ENCODE data around the gene GOLGA8Q. TPM values are rescaled to one million over a fixed set of nuclear protein-coding genes. Genes with fewer than 3 reads are reported as not detected.
A peak's percentile ranks its signal among the peaks of the same experiment; 100 is the strongest.
"Not testable (repeated sequence)": the region's sequence is repeated elsewhere in the genome, so short reads cannot be mapped to it uniquely, and the experiment has no call there.

GOLGA8Q gene, protein sequence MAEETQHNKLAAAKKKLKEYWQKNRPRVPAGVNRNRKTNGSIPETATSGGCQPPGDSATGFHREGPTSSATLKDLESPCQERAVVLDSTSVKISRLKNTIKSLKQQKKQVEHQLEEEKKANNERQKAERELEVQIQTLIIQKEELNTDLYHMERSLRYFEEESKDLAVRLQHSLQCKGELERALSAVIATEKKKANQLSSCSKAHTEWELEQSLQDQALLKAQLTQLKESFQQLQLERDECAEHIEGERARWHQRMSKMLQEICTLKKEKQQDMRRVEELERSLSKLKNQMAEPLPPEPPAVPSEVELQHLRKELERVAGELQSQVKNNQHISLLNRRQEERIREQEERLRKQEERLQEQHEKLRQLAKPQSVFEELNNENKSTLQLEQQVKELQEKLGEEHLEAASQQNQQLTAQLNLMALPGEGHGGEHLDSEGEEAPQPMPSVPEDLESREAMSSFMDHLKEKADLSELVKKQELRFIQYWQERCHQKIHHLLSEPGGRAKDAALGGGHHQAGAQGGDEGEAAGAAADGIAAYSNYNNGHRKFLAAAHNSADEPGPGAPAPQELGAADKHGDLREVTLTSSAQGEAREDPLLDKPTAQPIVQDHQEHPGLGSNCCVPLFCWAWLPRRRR
- total RNA-seq = 1 to 10 TPM in 3 of 4 donors, under 1 TPM in 1; 0.72 to 3.3 (median 2.3) TPM

- ATAC-seq (ENCODE audit: low FRiP score); DNase-seq (ENCODE audit: low spot score): not testable (repeated sequence)
Observed at GRCh38 chr15:30551750-30552149, at the start of gene GOLGA8Q. TSS of gene GOLGA8Q (plus strand) at chr15:30552050. CDS start at chr15:30552078, 28 bp downstream.

- peak; percentile 72 for ATAC-seq (ENCODE audit: low FRiP score)
- not testable (repeated sequence) for DNase-seq (ENCODE audit: low spot score)
Observed at GRCh38 chr15:30502904-30503781, 48.7 kb upstream of the GOLGA8Q start.

GRCh38 chr15:30504162-30504843 is 47.5 kb upstream of the GOLGA8Q start:
- ATAC-seq (ENCODE audit: low FRiP score); DNase-seq (ENCODE audit: low spot score): not testable (repeated sequence)

GRCh38 chr15:30514545-30514944 is 37.3 kb upstream of the GOLGA8Q start:
- not testable (repeated sequence) for DNase-seq (ENCODE audit: low spot score); ATAC-seq (ENCODE audit: low FRiP score)

DNA sequence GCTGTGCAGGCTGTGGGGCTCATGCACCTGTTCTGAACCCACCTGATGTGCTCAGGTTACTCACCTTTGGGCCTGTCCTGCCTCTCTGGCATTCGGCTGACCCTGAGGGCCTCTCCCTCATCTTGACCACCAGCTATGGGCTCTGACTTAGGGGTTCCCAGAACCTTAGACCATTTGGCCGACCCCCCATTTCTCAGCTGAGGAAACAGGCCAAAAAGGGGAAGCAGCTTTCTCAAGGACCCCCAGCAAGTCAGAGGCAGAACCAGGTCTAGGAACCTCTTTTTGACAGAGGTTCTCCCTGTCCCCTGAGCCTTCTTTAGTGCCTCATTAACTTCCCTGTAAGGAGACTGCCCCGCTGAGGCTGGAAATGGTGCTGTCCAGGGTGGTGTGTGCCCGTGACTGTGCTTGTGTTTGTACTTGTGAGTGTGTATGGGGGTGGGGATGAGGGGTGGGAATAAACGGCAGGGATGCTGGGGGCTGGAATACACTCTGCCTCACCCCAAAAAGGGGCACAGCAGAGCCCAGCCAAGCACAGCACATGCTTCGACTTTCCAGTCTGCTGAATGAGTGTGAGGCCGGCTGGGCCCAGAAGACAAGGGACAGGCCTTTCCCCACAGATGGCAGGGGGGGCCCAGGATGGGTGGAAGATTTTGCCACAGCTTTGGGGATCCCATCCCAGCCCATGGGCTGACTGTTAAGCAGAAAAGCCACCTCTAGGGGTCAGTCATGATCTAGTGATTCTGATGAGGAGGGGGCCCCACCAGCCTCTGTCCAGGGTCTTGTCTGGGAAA is 28.2 kb upstream of the GOLGA8Q start:
- DNase-seq (ENCODE audit: low spot score); ATAC-seq (ENCODE audit: low FRiP score): not testable (repeated sequence)

DNA sequence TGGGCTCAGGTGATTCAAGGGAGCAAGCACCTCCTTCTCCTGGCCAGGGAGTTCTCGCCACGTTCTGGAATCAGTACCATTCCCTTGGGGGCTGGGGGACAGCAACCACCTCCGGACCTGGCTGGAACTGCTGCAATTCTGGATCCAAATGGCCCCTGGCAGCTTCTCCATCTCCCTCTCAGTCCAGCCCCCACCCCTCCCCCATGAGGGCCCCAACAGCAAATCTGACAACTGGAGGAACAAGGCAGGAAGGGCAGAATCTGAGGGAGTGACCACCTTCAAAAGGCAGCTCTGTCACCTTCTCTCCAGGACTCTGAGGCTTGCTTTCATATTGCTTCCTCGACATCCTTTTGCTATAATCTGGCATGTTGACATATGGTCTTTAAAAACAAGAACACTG is 25.9 kb upstream of the GOLGA8Q start:
- not testable (repeated sequence) for ATAC-seq (ENCODE audit: low FRiP score)

DNA sequence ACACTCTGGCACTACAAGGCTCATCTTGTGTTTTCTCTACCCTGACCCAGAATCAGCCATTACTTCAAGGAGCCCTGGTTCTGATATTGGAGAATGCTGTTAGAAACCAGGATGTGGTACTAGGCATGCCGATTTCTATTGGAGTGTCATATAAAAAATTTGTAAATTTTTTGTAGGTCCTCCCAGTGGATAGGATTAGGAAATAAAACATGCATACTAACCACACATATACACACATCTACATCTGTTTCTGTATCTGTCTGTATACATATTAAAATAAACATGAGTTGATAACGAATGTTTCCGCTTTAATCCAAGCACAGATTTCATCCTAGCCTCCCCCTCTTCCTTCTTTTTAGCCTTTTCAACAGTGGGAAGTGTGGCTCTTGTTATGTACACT is 22.8 kb upstream of the GOLGA8Q start:
- not testable (repeated sequence) for ATAC-seq (ENCODE audit: low FRiP score); DNase-seq (ENCODE audit: low spot score)

More for the DNA sequence above, 25.9 kb upstream of the GOLGA8Q start:
- not testable (repeated sequence) for DNase-seq (ENCODE audit: low spot score)

DNA sequence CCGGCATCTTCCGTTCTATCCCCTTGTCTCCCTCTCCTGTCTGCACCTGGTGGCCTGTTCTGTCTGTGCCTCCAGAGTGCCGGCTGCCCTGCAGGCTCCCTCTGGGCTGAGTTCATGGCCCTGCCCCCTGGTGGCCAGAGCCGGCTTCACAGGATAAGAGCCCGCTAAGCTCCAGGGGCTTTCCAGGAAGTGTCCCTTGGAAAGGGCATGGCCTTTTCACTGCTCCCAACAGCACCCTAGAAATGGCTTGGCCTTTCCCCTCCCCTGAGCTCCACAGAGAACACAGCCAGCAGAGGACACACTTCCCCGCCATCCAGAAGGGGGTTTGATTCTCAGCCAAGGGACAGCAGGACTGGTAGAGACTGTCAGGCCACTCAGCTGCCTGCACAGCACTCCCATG is 15.1 kb downstream of the GOLGA8Q start:
- DNase-seq (ENCODE audit: low spot score); ATAC-seq (ENCODE audit: low FRiP score): not testable (repeated sequence)
- TF ChIP-seq, protein P1, sequence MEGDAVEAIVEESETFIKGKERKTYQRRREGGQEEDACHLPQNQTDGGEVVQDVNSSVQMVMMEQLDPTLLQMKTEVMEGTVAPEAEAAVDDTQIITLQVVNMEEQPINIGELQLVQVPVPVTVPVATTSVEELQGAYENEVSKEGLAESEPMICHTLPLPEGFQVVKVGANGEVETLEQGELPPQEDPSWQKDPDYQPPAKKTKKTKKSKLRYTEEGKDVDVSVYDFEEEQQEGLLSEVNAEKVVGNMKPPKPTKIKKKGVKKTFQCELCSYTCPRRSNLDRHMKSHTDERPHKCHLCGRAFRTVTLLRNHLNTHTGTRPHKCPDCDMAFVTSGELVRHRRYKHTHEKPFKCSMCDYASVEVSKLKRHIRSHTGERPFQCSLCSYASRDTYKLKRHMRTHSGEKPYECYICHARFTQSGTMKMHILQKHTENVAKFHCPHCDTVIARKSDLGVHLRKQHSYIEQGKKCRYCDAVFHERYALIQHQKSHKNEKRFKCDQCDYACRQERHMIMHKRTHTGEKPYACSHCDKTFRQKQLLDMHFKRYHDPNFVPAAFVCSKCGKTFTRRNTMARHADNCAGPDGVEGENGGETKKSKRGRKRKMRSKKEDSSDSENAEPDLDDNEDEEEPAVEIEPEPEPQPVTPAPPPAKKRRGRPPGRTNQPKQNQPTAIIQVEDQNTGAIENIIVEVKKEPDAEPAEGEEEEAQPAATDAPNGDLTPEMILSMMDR (IDR thresholded peaks at IDR 0.05) = peak in 1 of 3 donors; percentile 9

DNA sequence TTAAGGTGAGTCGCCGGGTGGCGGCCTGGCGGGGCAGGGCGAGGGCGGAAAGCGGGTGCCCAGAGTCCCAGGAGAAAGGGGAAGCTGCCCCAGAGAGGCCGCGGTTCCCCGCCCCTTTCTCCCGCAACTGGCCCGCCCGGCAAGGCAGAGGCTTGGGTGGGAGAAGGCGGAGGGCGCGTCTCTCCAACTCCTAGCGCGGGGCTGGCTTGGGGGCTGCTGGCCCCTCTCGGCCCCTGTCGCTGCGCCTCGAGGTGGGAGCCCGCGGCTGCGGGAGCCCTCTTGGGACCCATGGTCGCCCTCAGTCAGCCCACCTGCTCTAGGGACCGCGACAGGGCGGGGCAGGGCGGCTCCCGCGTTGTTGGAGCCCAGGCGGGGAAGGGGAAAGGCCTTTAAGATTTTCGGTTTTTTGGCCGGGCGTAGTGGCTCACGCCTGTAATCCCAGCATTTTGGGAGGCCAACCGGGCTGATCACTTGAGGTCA is 21.2 kb downstream of the GOLGA8Q start:
- peak; percentile 81 for ATAC-seq (ENCODE audit: low FRiP score)
- not testable (repeated sequence) for DNase-seq (ENCODE audit: low spot score)

- ATAC-seq (ENCODE audit: low FRiP score); DNase-seq (ENCODE audit: low spot score): not testable (repeated sequence)
Observed at GRCh38 chr15:30579394-30579970, 27.6 kb downstream of the GOLGA8Q start.

DNA sequence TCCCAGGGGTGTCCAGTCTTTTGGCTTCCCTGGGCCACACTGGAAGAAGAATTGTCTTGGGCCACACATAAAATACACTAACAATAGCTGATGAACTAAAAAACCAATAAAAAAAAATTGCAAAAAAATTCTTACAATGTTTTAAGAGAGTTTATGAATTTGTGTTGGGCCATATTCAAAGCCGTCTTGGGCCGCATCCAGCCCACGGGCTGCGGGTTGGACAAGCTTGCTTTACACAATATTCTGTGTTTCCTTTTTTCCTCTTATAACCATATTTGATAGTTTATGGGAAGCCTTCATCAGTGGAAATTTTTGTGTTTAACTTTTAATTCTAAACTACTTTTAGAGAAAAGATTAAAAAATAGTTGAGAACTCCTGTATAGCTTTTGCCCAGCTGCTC is 28.9 kb downstream of the GOLGA8Q start:
- ATAC-seq (ENCODE audit: low FRiP score); DNase-seq (ENCODE audit: low spot score): not testable (repeated sequence)

GRCh38 chr15:30598953-30599352 is 47.1 kb downstream of the GOLGA8Q start:
- DNase-seq (ENCODE audit: low spot score); ATAC-seq (ENCODE audit: low FRiP score): not testable (repeated sequence)

DNA sequence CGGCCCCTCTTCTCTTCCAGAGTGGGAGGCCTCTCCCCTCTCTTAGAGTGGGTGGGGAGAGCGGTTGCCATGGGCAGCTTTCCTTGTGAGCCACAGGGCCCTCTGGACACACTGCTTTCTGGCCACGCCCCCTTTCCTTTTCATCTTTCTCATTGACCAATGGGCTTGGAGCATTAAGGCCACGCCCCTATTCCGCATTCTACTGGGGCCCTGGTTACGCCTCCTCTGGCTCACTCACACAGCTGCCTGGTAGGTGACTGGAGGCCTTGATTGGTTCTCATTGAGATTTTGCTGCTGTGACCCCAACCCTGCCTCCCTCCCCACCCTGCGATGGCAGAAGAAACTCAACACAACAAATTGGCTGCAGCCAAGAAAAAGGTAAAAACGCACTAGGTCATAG is 51.9 kb downstream of the GOLGA8Q start, which contains the start of gene GOLGA8H:
Gene GOLGA8H (plus strand): TSS at position 233 of the 400 bp plus-strand sequence. CDS start 98 bp downstream, at position 331.
- not testable (repeated sequence) for DNase-seq (ENCODE audit: low spot score); ATAC-seq (ENCODE audit: low FRiP score)
